22Rv1 (cell line): ENCODE results near the gene HDLBP.

Experiments used
- CTCF ChIP-seq: fragments of 450-650 bp; IDR thresholded peaks from 2 replicates; pipeline ENCODE4 v1.5.1; 2017; ENCODE audit warnings: mild to moderate bottlenecking
- ZFX ChIP-seq: fragments of 450-650 bp; IDR thresholded peaks from 2 replicates; pipeline ENCODE4 v1.6.1; 2017; ENCODE audit warnings: antibody characterized with exemption, borderline replicate concordance

GRCh38 chr2:241267249-241268067 is 48.0 kb downstream of the HDLBP start:
- TF ChIP-seq ZFX = no peak
- no peak for TF ChIP-seq CTCF
